WERI-Rb-1 (cell line): ENCODE measurements around the gene UBASH3A.

Source experiments
- DNase-seq: peaks from one replicate; pipeline ENCODE4 v3.0.0-alpha.2; 2020
- H3K27ac ChIP-seq: fragments of 250-450 bp; sonication (Bioruptor Pico); 2 replicates; pipeline ENCODE4 v1.5.1; 2020; ENCODE audit warnings: mild to moderate bottlenecking, moderate library complexity
- H3K27me3 ChIP-seq: fragments of 250-450 bp; sonication (Bioruptor Pico); 2 replicates; pipeline ENCODE4 v1.5.1; 2021; ENCODE audit warnings: mild to moderate bottlenecking, low read depth, moderate library complexity; ENCODE audit not compliant: insufficient read depth, severe bottlenecking
- H3K36me3 ChIP-seq: fragments of 250-450 bp; sonication (Bioruptor Pico); 2 replicates; pipeline ENCODE4 v1.5.1; 2020; ENCODE audit warnings: mild to moderate bottlenecking, moderate library complexity
- H3K4me3 ChIP-seq: 2 replicates; pipeline ENCODE4 v1.5.1; 2011; ENCODE audit warnings: low read depth, mild to moderate bottlenecking, control low read depth, low read length
- H3K9me3 ChIP-seq: fragments of 250-450 bp; sonication (Bioruptor Pico); 2 replicates; pipeline ENCODE4 v1.5.1; 2021; ENCODE audit warnings: mild to moderate bottlenecking, moderate library complexity; ENCODE audit not compliant: severe bottlenecking
- CTCF ChIP-seq: IDR thresholded peaks from 2 replicates; pipeline ENCODE4 v1.5.1; 2011; ENCODE audit warnings: low read depth, mild to moderate bottlenecking, control low read depth, inconsistent platforms, low read length

Gene UBASH3A

GRCh38 chr21:42476388-42477331 is 73.0 kb downstream of the UBASH3A start:
- TF ChIP-seq CTCF: no peak

GRCh38 chr21:42478504-42478903 is 74.8 kb downstream of the UBASH3A start:
- no peak overlapping the region for H3K4me3 ChIP-seq
- H3K9me3 ChIP-seq: no peaks in the 10 kb centered on the region
- no peaks in the 10 kb centered on the region for H3K36me3 ChIP-seq
- no peak for DNase-seq
- no peaks in the 10 kb centered on the region for H3K27me3 ChIP-seq
- H3K27ac ChIP-seq: no peak overlapping the region
- TF ChIP-seq CTCF: no peak

More at GRCh38 chr21:42476388-42477331, 73.0 kb downstream of the UBASH3A start:
- no peak overlapping the region for H3K4me3 ChIP-seq
- no peaks in the 10 kb centered on the region for H3K36me3 ChIP-seq
- no peaks in the 10 kb centered on the region for H3K9me3 ChIP-seq
- H3K27ac ChIP-seq: no peak overlapping the region
- H3K27me3 ChIP-seq: no peaks in the 10 kb centered on the region
- DNase-seq: peak; percentile 4

GRCh38 chr21:42479582-42479981 is 75.9 kb downstream of the UBASH3A start:
- no peak overlapping the region for H3K27ac ChIP-seq
- no peaks in the 10 kb centered on the region for H3K27me3 ChIP-seq
- H3K4me3 ChIP-seq: no peak overlapping the region
- DNase-seq: no peak
- TF ChIP-seq CTCF: no peak
- H3K36me3 ChIP-seq: no peaks in the 10 kb centered on the region
- no peaks in the 10 kb centered on the region for H3K9me3 ChIP-seq

GRCh38 chr21:42480736-42481135 is 77.0 kb downstream of the UBASH3A start:
- no peaks in the 10 kb centered on the region for H3K27me3 ChIP-seq
- no peak overlapping the region for H3K27ac ChIP-seq
- H3K4me3 ChIP-seq: no peak overlapping the region
- no peak for TF ChIP-seq CTCF
- no peak for DNase-seq
- no peaks in the 10 kb centered on the region for H3K9me3 ChIP-seq
- H3K36me3 ChIP-seq: no peaks in the 10 kb centered on the region

GRCh38 chr21:42481169-42481568 is 77.5 kb downstream of the UBASH3A start:
- Histone ChIP-seq H3K27ac (no peak overlapping the region), H3K36me3 (no peaks in the 10 kb centered on the region), H3K4me3 (no peak overlapping the region), H3K9me3 (no peaks in the 10 kb centered on the region), H3K27me3 (no peaks in the 10 kb centered on the region)
- TF ChIP-seq CTCF: no peak
- DNase-seq: no peak
